T-helper 17 cell (primary cell): ENCODE results near the gene HERC4. TPM values are rescaled to one million over a fixed set of nuclear protein-coding genes. Genes with fewer than 3 reads are reported as not detected.
"Not testable (repeated sequence)": the region's sequence is repeated elsewhere in the genome, so short reads cannot be mapped to it uniquely, and the experiment has no call there.

Experiments
- ATAC-seq: fragments of 150-1000 bp; cut with Tn5 transposase; 2 replicates; pipeline ENCODE4 v1.10.0; 2021; ENCODE audit warnings: mild to moderate bottlenecking, moderate library complexity
- DNase-seq, 3 donors: peaks; one replicate each; pipeline versions ENCODE4 v3.0.0 to v3.0.0-alpha.2; 2020 to 2021
- H3K9me3 ChIP-seq: one replicate; pipeline ENCODE4 v1.7.0; 2013; ENCODE audit warnings: low read length, mild to moderate bottlenecking; ENCODE audit not compliant: control insufficient read depth, poor library complexity, severe bottlenecking
- H3K27ac Mint-ChIP-seq: one replicate; pipeline ENCODE4 v1.8.0; 2022; ENCODE audit warnings: mild to moderate bottlenecking, moderate library complexity, mixed read lengths
- H3K27me3 Mint-ChIP-seq: one replicate; pipeline ENCODE4 v1.8.0; 2022; ENCODE audit warnings: mixed read lengths
- H3K36me3 Mint-ChIP-seq: one replicate; pipeline ENCODE4 v1.8.0; 2022; ENCODE audit warnings: low read depth, mixed read lengths
- H3K4me1 Mint-ChIP-seq: one replicate; pipeline ENCODE4 v1.8.0; 2022; ENCODE audit warnings: mild to moderate bottlenecking, mixed read lengths
- H3K4me3 Mint-ChIP-seq: one replicate; pipeline ENCODE4 v1.8.0; 2022; ENCODE audit warnings: mild to moderate bottlenecking, moderate library complexity, mixed read lengths
- total RNA-seq, 4 donors: library from RNA in 2 of 4; stranded (reverse) in 2 of 4; gene quantifications; one replicate each; pipeline ENCODE4 v1.2.3 and lab custom pipeline; 2022 to 2026

The HERC4 gene
- total RNA-seq, 2 donors from 2014 or later: 50.9 to 59.4 TPM

GRCh38 chr10:68086011-68086410 lies 10.9 kb upstream of the HERC4 start:
- no peak for DNase-seq
- Mint-ChIP-seq H3K27me3 (peaks cover 19% of the 10 kb centered on the region), H3K4me3 (no peak overlapping the region), H3K27ac (no peak overlapping the region), H3K4me1 (peaks cover 11% of the 10 kb centered on the region), H3K36me3 (peaks cover 2% of the 10 kb centered on the region)
- no peak for ATAC-seq
- H3K9me3 ChIP-seq: no peaks in the 10 kb centered on the region

DNA sequence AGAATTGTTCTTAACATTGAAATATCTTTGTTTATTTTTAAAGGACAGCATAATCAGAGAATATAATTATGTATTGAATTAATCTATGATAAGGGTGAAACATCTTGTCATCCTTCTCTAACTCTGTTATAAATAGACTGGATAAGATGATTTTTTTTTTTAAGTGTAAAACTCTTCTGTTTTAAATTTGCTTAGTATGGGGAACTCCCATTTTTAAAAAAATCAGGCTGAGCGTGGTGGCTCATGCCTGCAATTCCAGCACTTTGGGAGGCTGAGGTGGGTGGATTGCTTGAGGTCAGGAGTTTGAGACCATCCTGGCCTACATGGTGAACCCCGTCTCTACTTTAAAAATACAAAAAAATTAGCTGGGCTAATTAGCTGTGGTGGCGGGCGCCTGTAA lies 9.4 kb upstream of the HERC4 start:
- Mint-ChIP-seq H3K4me1 (peaks cover 10% of the 10 kb centered on the region), H3K4me3 (no peak overlapping the region), H3K36me3 (peaks cover 2% of the 10 kb centered on the region), H3K27me3 (peaks cover 23% of the 10 kb centered on the region), H3K27ac (no peak overlapping the region)
- H3K9me3 ChIP-seq: no peaks in the 10 kb centered on the region
- ATAC-seq: no peak
- no peak for DNase-seq

DNA sequence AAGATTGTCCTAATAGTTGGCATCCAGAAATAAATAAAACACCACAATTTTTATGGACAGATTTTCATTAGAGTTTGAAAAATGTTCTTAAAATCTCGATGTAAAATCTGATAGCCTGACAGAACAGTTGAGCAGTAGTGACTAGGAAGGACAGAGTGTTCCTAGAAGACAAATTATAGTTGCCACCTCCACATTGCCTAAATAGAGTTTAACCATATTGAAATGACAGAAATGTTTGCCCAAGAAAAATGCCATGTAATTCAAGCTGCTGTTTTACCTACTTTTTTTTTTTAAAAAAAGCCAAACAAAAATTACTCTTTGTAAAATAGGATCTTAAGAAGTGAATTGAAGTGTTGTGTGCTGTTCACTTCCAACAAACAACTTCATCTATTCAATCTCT lies 8.9 kb upstream of the HERC4 start:
- Mint-ChIP-seq H3K27me3 (peaks cover 23% of the 10 kb centered on the region), H3K4me3 (no peak overlapping the region), H3K27ac (no peak overlapping the region), H3K36me3 (peaks cover 2% of the 10 kb centered on the region), H3K4me1 (peaks cover 9% of the 10 kb centered on the region)
- H3K9me3 ChIP-seq: no peaks in the 10 kb centered on the region
- DNase-seq: no peak
- ATAC-seq: no peak

DNA sequence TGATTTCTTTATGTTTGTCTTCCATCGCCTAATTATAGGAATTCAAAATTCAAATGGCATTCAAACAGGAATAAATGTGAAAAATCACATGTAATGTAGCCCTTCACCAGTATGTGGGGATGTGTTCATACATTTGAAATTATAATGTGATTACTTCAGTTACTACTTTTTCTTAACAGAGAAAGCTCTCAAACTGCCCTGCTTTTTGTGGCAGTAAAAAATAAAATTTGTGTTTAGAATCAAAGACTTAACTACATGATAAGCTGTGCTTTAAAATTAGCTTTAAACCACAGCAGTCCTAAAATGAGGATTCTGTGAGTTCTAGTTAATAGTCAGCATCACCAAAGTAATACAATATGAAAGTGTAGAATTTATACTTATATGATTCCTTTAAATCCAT lies 7.8 kb upstream of the HERC4 start:
- DNase-seq: no peak
- no peak overlapping the region for H3K27ac Mint-ChIP-seq
- no peak for ATAC-seq
- H3K36me3 Mint-ChIP-seq: peaks cover 4% of the 10 kb centered on the region
- H3K27me3 Mint-ChIP-seq: peaks cover 23% of the 10 kb centered on the region
- H3K4me3 Mint-ChIP-seq: no peak overlapping the region
- H3K4me1 Mint-ChIP-seq: peaks cover 3% of the 10 kb centered on the region
- H3K9me3 ChIP-seq: no peaks in the 10 kb centered on the region

DNA sequence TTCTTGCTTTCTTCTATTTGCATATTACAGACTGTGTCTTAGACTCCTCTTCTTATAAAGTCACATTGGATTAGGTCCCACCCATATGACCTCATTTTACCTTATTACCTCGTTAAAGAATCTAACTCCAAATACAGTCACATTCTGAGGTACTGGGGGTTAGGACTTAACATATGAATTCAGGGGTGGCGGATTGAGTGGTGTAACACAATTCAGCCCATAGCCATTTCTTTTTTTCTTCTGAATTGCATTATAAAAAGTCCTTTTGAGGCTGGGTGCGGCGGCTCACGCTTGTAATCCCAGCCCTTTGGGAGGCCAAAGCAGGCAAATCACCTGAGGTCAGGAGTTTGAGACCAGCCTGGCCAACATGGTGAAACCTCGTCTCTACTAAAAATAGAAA lies 6.8 kb upstream of the HERC4 start:
- ATAC-seq (no peak), DNase-seq (no peak)
- H3K9me3 ChIP-seq: no peaks in the 10 kb centered on the region
- H3K4me1 Mint-ChIP-seq: peaks cover 3% of the 10 kb centered on the region
- H3K36me3 Mint-ChIP-seq: peaks cover 4% of the 10 kb centered on the region
- no peak overlapping the region for H3K4me3 Mint-ChIP-seq
- H3K27me3 Mint-ChIP-seq: peaks cover 23% of the 10 kb centered on the region
- no peak overlapping the region for H3K27ac Mint-ChIP-seq

DNA sequence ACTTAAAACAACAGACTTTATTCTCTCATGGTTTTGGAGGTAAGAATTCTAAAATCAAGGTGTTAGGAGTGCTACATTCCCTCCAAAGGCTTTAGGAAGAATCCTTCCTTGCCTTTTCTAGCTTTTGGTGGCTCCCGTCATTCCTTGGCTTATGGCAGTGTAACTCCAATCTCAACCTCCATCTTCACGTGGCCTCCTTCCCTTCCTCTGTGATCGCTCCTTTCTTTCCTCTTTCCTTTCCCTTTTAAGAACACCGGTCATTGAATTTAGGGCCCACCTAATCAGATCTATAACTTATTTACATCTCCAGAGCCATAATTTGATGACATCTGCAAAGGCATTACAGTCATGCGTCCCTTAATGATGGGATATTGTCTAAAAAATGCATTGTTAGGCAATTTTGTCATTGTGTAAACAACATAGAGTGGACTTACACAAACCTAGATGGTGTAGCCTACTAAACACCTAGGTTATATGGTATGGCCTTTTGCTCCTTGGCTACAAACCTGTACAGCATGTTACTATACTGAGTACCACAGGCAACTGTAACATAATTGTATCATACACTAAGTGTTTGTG lies 5.9 kb upstream of the HERC4 start:
- no peak for DNase-seq
- Mint-ChIP-seq H3K4me3 (no peak overlapping the region), H3K27me3 (peaks cover 19% of the 10 kb centered on the region), H3K27ac (no peak overlapping the region), H3K36me3 (peaks cover 2% of the 10 kb centered on the region), H3K4me1 (peaks cover under 1% of the 10 kb centered on the region)
- no peaks in the 10 kb centered on the region for H3K9me3 ChIP-seq
- no peak for ATAC-seq

GRCh38 chr10:68079434-68079833 lies 4.4 kb upstream of the HERC4 start:
- Mint-ChIP-seq H3K4me1 (no peaks in the 10 kb centered on the region), H3K36me3 (peaks cover 2% of the 10 kb centered on the region), H3K27ac (no peak overlapping the region), H3K4me3 (no peak overlapping the region), H3K27me3 (peaks cover 12% of the 10 kb centered on the region)
- H3K9me3 ChIP-seq: no peaks in the 10 kb centered on the region
- ATAC-seq: no peak
- no peak for DNase-seq

DNA sequence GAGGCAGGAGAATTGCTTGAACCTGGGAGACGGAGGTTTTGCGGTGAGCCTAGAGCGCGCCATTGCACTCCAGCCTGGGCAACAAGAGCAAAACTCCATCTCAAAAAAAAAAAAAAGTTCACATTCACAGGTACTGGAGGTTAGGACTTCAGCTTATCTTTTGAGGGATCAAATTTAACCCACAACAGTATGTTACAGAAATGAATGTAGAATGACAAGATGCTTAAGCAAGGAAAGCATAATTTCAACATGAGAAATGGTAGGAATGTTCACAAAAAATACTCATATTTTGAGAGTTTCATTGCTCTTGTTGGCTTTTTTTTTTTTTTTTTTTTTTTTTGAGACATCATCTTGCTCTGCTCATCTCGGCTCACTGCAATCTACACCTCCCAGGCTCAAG lies 1.9 kb upstream of the HERC4 start:
- ATAC-seq (no peak), DNase-seq (no peak)
- Mint-ChIP-seq H3K36me3 (peaks cover 2% of the 10 kb centered on the region), H3K4me3 (no peak overlapping the region), H3K4me1 (peaks cover 6% of the 10 kb centered on the region), H3K27me3 (peaks cover 6% of the 10 kb centered on the region), H3K27ac (peak overlapping the region; percentile 8)
- H3K9me3 ChIP-seq: no peaks in the 10 kb centered on the region

GRCh38 chr10:68076081-68076480 lies 998 bp upstream of the HERC4 start:
- H3K27ac Mint-ChIP-seq: peak overlapping the region; percentile 8
- not testable (repeated sequence) for H3K9me3 ChIP-seq, ATAC-seq, DNase-seq, H3K4me3 Mint-ChIP-seq, H3K27me3 Mint-ChIP-seq, H3K4me1 Mint-ChIP-seq, H3K36me3 Mint-ChIP-seq

DNA sequence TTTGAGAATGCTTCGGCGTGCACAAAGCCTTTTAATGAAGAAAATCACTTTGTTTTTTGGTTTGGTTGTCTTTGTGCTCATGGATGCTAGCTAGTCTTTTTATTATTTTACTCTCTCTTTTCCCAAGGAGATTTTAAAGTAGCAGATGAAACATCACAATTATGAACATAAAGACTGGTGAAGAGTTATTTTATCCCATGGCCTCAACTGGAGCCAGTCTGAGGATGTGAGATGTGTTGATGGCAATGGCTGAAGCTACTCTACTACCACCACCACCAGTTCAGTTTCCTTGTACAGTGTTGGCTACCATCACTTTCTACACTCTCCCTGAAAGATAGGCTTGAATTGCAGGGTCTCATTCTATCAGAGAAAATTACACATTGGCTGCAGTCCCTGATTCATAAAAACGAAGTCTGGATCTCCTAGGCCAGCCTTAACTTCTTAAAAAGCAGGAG lies 494 bp upstream of the HERC4 start:
- peaks cover 14% of the 10 kb centered on the region for H3K4me1 Mint-ChIP-seq
- H3K27ac Mint-ChIP-seq: peak overlapping the region; percentile 95
- peak overlapping the region; percentile 95 for H3K4me3 Mint-ChIP-seq
- no peak for ATAC-seq
- no peaks in the 10 kb centered on the region for H3K9me3 ChIP-seq
- DNase-seq: no peak
- H3K27me3 Mint-ChIP-seq: no peaks in the 10 kb centered on the region
- peaks cover 6% of the 10 kb centered on the region for H3K36me3 Mint-ChIP-seq

DNA sequence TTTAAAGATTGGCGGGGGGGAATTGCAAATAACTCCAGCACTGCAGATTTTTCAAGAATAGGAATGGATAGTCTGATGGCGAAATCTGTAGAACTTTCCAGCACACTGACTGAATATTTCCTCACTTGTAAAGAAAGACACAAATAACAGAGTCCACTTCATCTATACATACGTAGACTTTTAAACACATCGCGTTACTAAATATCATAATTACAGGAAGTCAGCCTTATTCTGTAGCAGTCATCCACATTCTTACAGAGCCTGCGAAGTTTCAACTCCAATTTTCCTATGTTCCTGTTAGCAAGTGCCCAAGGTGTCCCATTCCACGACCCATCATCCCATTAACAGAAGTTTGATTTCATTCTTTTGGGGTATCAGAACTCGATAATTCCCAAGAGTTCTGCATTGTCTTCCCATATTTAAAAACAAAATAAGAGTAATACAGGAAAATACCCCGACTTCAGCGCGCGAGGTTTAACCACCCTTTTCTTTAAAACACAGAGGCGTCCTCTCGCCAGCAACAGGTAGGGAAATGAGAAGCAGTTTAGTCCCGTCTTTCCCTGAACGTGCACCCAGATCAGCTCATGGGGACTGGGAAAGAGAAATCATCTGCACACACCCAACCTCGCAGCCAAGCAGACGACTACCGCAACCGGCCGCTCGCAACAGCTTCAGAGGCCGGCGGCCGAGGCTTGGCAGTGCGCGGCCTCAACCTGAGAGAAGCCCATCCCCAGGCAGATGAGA lies 880 bp downstream of the HERC4 start:
- peak overlapping the region; percentile 95 for H3K4me3 Mint-ChIP-seq
- no peaks in the 10 kb centered on the region for H3K27me3 Mint-ChIP-seq
- H3K36me3 Mint-ChIP-seq: peaks cover 6% of the 10 kb centered on the region
- peak overlapping the region; percentile 95 for H3K27ac Mint-ChIP-seq
- DNase-seq: no peak
- ATAC-seq: no peak
- no peaks in the 10 kb centered on the region for H3K9me3 ChIP-seq
- H3K4me1 Mint-ChIP-seq: peaks cover 14% of the 10 kb centered on the region

DNA sequence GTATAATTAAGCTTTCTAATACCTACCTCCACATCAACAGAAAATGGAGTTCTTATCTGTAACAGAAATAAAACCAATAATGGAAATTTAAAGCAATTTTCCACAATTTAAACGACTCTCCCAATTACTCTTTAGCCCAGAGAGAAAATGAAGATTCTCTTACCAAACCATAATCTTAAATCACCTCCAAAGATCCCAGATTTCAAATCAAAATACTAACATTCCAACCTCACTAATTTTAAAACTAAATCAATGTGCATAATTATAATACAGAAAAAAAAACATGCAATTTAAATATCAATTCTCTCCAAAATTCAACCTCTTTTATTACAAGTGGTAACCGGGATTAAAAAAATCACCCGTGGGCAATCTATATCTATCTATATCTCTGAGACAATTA lies 1.5 kb downstream of the HERC4 start:
- ATAC-seq: no peak
- H3K4me1 Mint-ChIP-seq: peaks cover 14% of the 10 kb centered on the region
- H3K36me3 Mint-ChIP-seq: peaks cover 6% of the 10 kb centered on the region
- H3K9me3 ChIP-seq: no peaks in the 10 kb centered on the region
- H3K27me3 Mint-ChIP-seq: no peaks in the 10 kb centered on the region
- no peak for DNase-seq
- H3K4me3 Mint-ChIP-seq: peak overlapping the region; percentile 95
- peak overlapping the region; percentile 95 for H3K27ac Mint-ChIP-seq

- H3K27ac Mint-ChIP-seq: peak overlapping the region; percentile 14
- no peak for ATAC-seq
Measured at GRCh38 chr10:68067508-68067907, 7.6 kb downstream of the HERC4 start.

DNA sequence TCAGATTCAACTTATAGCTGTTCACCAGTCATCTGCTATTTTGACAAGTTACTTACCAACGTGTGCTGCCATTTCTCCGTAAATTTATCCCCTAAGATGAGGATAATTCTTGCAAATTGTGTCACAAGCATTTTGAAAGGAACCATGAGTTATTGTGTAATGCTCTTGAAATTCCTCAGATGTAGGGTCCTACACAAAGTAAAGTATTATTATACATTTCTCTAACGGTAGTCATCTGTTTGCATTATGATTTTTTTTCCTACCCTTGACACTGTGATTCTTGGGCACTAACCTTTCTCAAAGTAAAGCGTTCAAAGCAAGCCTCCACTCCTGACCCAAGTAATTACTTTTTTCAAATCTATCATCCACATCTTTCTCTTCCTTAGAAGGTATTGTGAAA lies 8.1 kb downstream of the HERC4 start:
- Mint-ChIP-seq H3K27ac (no peak overlapping the region), H3K27me3 (no peaks in the 10 kb centered on the region), H3K36me3 (peaks cover 8% of the 10 kb centered on the region), H3K4me3 (no peak overlapping the region), H3K4me1 (peaks cover 22% of the 10 kb centered on the region)
- H3K9me3 ChIP-seq: no peaks in the 10 kb centered on the region
- ATAC-seq: no peak
- DNase-seq: no peak

More at GRCh38 chr10:68067508-68067907, 7.6 kb downstream of the HERC4 start:
- H3K27me3 Mint-ChIP-seq: no peaks in the 10 kb centered on the region
- H3K4me3 Mint-ChIP-seq: no peak overlapping the region
- peaks cover 8% of the 10 kb centered on the region for H3K36me3 Mint-ChIP-seq
- no peak for DNase-seq
- H3K4me1 Mint-ChIP-seq: peaks cover 22% of the 10 kb centered on the region
- H3K9me3 ChIP-seq: no peaks in the 10 kb centered on the region
